Right lobe of liver (tissue), 6 donors: ENCODE data around the gene CRYGN. TPM values are rescaled to one million over a fixed set of nuclear protein-coding genes. Genes with fewer than 3 reads are reported as not detected.

Source experiments
- ATAC-seq, 4 donors: fragments of 200-7000 bp; cut with Tn5 transposase; one replicate each; pipeline ENCODE4 v1.9.1; 2020; ENCODE audit warnings: mild to moderate bottlenecking in 4 of 4, moderate library complexity in 4 of 4
- DNase-seq, 3 donors: peaks; one replicate each; pipeline ENCODE4 v3.0.0-alpha.2; 2020
- H3K27ac ChIP-seq, 3 donors: fragments of 200-600 bp; one replicate each; pipeline ENCODE4 v1.8.0; 2022
- H3K27me3 ChIP-seq, 2 donors: fragments of 200-600 bp; one replicate each; pipeline ENCODE4 v1.8.0; 2022
- H3K36me3 ChIP-seq, 4 donors: fragments of 200-600 bp; sonication (generic) in 1 of 4; one replicate each; pipeline versions ENCODE4 v1.5.1 to v1.8.0; 2017 to 2022; ENCODE audit warnings: control low read depth in 1 of 4
- H3K4me1 ChIP-seq, 4 donors: fragments of 200-600 bp; sonication (generic) in 1 of 4; one replicate each; pipeline versions ENCODE4 v1.5.1 to v1.8.0; 2017 to 2022; ENCODE audit warnings: control low read depth in 1 of 4
- H3K4me3 ChIP-seq, 3 donors: fragments of 200-600 bp; one replicate each; pipeline ENCODE4 v1.8.0; 2022
- H3K9me3 ChIP-seq, 4 donors: fragments of 200-600 bp; sonication (generic) in 1 of 4; one replicate each; pipeline versions ENCODE4 v1.5.1 to v1.8.0; 2017 to 2022; ENCODE audit warnings: control low read depth in 1 of 4
- CTCF ChIP-seq, 4 donors: fragments of 200-600 bp in 3 of 4; fragments of 450-650 bp in 1 of 4; IDR thresholded peaks; one replicate each; pipeline versions ENCODE4 v1.5.1 to v1.8.0; 2016 to 2022; ENCODE audit warnings: antibody characterized with exemption in 4 of 4, mild to moderate bottlenecking in 2 of 4
- POLR2A ChIP-seq: fragments of 450-650 bp; IDR thresholded peaks from one replicate; pipeline ENCODE4 v1.6.1; 2017; ENCODE audit warnings: antibody characterized with exemption, mild to moderate bottlenecking
- WGBS: methylation state at CpG from one replicate; pipeline ENCODE4 v1.1.6; 2018; ENCODE audit warnings: low coverage, low lambda C conversion rate; ENCODE audit not compliant: insufficient coverage; ENCODE audit errors: missing lambda C conversion rate; 5-methylcytosine and 5-hydroxymethylcytosine counted together
- intact Hi-C, 2 donors: fragments of 100-400 bp; cut with DNase I; formaldehyde crosslinking; loops; one replicate each; pipeline versions ENCODE4 v1.11.2 to v1.14.1; 2022
- total RNA-seq, 6 experiments: library from RNA; depleted of rRNA in 2 of 6; stranded (reverse); fragments of >200 nt in 2 of 6; fragmentation: NEBNext Ultra II Directional in 3 of 6; extraction: Animal tissue kit (Norgen Biotek cat#: 25700) in 3 of 6; gene quantifications; one replicate each; pipeline versions ENCODE4 v1.1.0 to v1.2.4, GENCODE V29; 2016 to 2023
- donor health status: DM: no; HTN: yes; CAD: no.
- donor health status: DM: no; HTN: no; CAD: no.
- donor health status: DM: no; HTN: no; CAD: no.
- donor health status: DM: no; HTN: yes; CAD: no.
- donor health status: DM: no; HTN: yes; CAD: no.

CRYGN gene
- total RNA-seq, 6 experiments from 2014 or later, result not detected

- DNase-seq, result peak in 2 of 3 donors; percentile 1 to 37
- Histone ChIP-seq H3K9me3 (no peaks in the 10 kb centered on the region), H3K4me3 (no peak overlapping the region), H3K27me3 (no peaks in the 10 kb centered on the region), H3K36me3 (no peaks in the 10 kb centered on the region), H3K27ac (no peak overlapping the region), H3K4me1 (peaks cover 0 to 1% (median under 1%) of the 10 kb centered on the region in 4 donors)
- TF ChIP-seq POLR2A (no peak), CTCF (IDR thresholded peaks at IDR 0.05) (no peak)
- no peak for ATAC-seq
- 91% methylated on average over 17 of the region's 19 CpGs for WGBS
- intact Hi-C loops, result no loop called here
These were observed 41.3 kb downstream of the CRYGN start for GRCh38 chr7:151398446-151399304.

- no peak overlapping the region for H3K4me3 ChIP-seq
- intact Hi-C loops, result no loop called here
- ATAC-seq (no peak), DNase-seq (peak in 1 of 3 donors; percentile 51)
- H3K4me1 ChIP-seq, result no peaks in the 10 kb centered on the region
- H3K9me3 ChIP-seq, result no peaks in the 10 kb centered on the region
- H3K27ac ChIP-seq, result no peak overlapping the region
- H3K27me3 ChIP-seq, result no peaks in the 10 kb centered on the region
- TF ChIP-seq POLR2A, result no peak
- TF ChIP-seq CTCF (IDR thresholded peaks at IDR 0.05), result no peak
- H3K36me3 ChIP-seq, result no peaks in the 10 kb centered on the region
- WGBS, result 86% methylated on average over 2 of the region's 13 CpGs
These were observed 42.9 kb downstream of the CRYGN start for GRCh38 chr7:151397026-151397425.

GRCh38 chr7:151396328-151396970, 43.5 kb downstream of the CRYGN start:
- Histone ChIP-seq H3K9me3 (no peaks in the 10 kb centered on the region), H3K4me3 (no peak overlapping the region), H3K36me3 (no peaks in the 10 kb centered on the region), H3K27ac (no peak overlapping the region), H3K4me1 (no peaks in the 10 kb centered on the region), H3K27me3 (no peaks in the 10 kb centered on the region)
- intact Hi-C loops, result no loop called here
- WGBS, result 76% methylated on average over 6 of the region's 10 CpGs
- ATAC-seq (no peak), DNase-seq (peak in 1 of 3 donors; percentile 40)
- TF ChIP-seq POLR2A (no peak), CTCF (IDR thresholded peaks at IDR 0.05) (no peak)

GRCh38 chr7:151395036-151395367, 44.9 kb downstream of the CRYGN start:
- no peak for ATAC-seq
- intact Hi-C loops, result no loop called here
- no peak overlapping the region for H3K27ac ChIP-seq

More at GRCh38 chr7:151395036-151395367, 44.9 kb downstream of the CRYGN start:
- H3K9me3 ChIP-seq, result no peaks in the 10 kb centered on the region
- 60% methylated on average over 3 of the region's 13 CpGs for WGBS
- H3K36me3 ChIP-seq, result no peaks in the 10 kb centered on the region
- no peak overlapping the region for H3K4me3 ChIP-seq
- TF ChIP-seq CTCF (IDR thresholded peaks at IDR 0.05), result no peak
- no peaks in the 10 kb centered on the region for H3K4me1 ChIP-seq
- H3K27me3 ChIP-seq, result no peaks in the 10 kb centered on the region
- peak in 2 of 3 donors; percentile 6 to 19 for DNase-seq
